GM18873 (cell line): ENCODE measurements around the gene SEMA3G.

ENCODE experiments used
- ATAC-seq: cut with Tn5 transposase; IDR thresholded peaks from one replicate; pipeline ENCODE4 v1.9.1; 2021; ENCODE audit warnings: mild to moderate bottlenecking, moderate library complexity, moderate number of reproducible peaks; ENCODE audit not compliant: unreplicated experiment, low FRiP score

Gene SEMA3G

GRCh38 chr3:52479877-52480575 is 35.1 kb upstream of the SEMA3G start:
- ATAC-seq, result no peak

GRCh38 chr3:52479037-52479876 is 34.4 kb upstream of the SEMA3G start:
- no peak for ATAC-seq

GRCh38 chr3:52477796-52478095 is 32.8 kb upstream of the SEMA3G start:
- no peak for ATAC-seq

- ATAC-seq, result no peak
Measured at GRCh38 chr3:52477076-52477795, 32.3 kb upstream of the SEMA3G start.

GRCh38 chr3:52473026-52473425 is 28.1 kb upstream of the SEMA3G start:
- no peak for ATAC-seq

- no peak for ATAC-seq
Measured at GRCh38 chr3:52472239-52473000, 27.5 kb upstream of the SEMA3G start.

GRCh38 chr3:52471371-52472238 is 26.7 kb upstream of the SEMA3G start:
- ATAC-seq, result no peak

- ATAC-seq, result no peak
Measured at GRCh38 chr3:52470920-52471319, 26.0 kb upstream of the SEMA3G start.

GRCh38 chr3:52469001-52469400 is 24.1 kb upstream of the SEMA3G start:
- no peak for ATAC-seq

- ATAC-seq, result no peak
Measured at GRCh38 chr3:52468336-52468735, 23.4 kb upstream of the SEMA3G start.

GRCh38 chr3:52463416-52463815 is 18.5 kb upstream of the SEMA3G start:
- ATAC-seq, result no peak

GRCh38 chr3:52461874-52462273 is 17.0 kb upstream of the SEMA3G start:
- ATAC-seq, result no peak

- no peak for ATAC-seq
Measured at GRCh38 chr3:52458770-52459545, 14.1 kb upstream of the SEMA3G start.

GRCh38 chr3:52458031-52458760 is 13.3 kb upstream of the SEMA3G start:
- ATAC-seq, result no peak

GRCh38 chr3:52456800-52457183 is 11.9 kb upstream of the SEMA3G start:
- ATAC-seq, result no peak

GRCh38 chr3:52456169-52456799 is 11.4 kb upstream of the SEMA3G start:
- ATAC-seq, result no peak

GRCh38 chr3:52455283-52456168 is 10.6 kb upstream of the SEMA3G start, which contains the start of gene NISCH:
Gene NISCH (plus strand): TSS chr3:52455604. CDS start chr3:52455642, 38 bp downstream.
- ATAC-seq, result peak; percentile 51
